ENCODE data around the gene NDUFAF8. TPM values are rescaled to one million over a fixed set of nuclear protein-coding genes. Genes with fewer than 3 reads are reported as not detected.
A peak's percentile ranks its signal among the peaks of the same experiment; 100 is the strongest.

Gene NDUFAF8
- total and polyA plus RNA-seq, 8 donors, result 14.5 to 185 (median 43.4) TPM; not detected in 1

DNA sequence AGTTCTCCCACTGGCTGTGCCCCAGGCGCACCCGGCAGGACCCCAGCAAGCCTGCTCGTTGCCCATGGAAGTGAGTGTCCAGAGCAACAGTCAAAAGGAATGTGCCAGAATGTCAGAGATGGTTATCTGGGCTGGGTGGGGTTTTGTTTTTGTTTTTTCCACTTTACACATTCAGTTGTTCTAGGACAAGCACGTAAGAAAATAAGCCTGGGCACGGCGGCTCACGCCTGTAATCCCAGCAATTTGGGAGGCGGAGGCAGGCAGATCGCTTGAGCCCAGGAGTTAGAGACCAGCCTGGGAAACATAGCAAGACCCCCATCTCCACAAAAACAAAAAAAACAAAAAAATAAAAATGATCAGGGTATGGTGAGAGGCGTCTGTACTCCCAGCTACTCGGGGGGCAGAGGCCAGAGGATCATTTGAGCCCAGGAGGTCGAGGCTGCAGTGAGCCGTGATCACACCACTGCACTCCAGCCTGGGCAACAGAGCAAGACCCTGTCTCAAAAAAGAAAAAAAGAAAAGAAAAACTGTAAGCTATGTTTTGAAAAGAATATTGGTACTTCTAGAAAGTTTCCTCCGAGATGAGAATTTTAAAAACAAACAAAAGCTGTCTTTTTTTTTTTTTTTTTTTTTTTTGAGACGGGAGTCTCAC, 8.3 kb downstream of the NDUFAF8 start:
- WGBS, 5 donors, result 89 to 91% (median 90%) methylated on average over 14 to 15 of the region's 15 CpGs
- H3K27ac ChIP-seq, result no peak overlapping the region
- intact Hi-C loops (cut with DNase I; ENCODE audit: low total_unique reads), result no loop called here
- DNase-seq, result no peak
- no peaks in the 10 kb centered on the region for H3K9me3 ChIP-seq
- H3K36me3 ChIP-seq, result peaks cover 27 to 65% (median 52%) of the 10 kb centered on the region in 4 donors
- no peak overlapping the region for H3K4me3 ChIP-seq
- no peaks in the 10 kb centered on the region for H3K4me1 ChIP-seq
- H3K27me3 ChIP-seq, result no peaks in the 10 kb centered on the region
- TF ChIP-seq POLR2AphosphoS5 (IDR thresholded peaks at IDR 0.05) (no peak), POLR2A (IDR thresholded peaks at IDR 0.05) (no peak), EP300 (IDR thresholded peaks at IDR 0.05) (no peak)
- TF ChIP-seq, protein P1, sequence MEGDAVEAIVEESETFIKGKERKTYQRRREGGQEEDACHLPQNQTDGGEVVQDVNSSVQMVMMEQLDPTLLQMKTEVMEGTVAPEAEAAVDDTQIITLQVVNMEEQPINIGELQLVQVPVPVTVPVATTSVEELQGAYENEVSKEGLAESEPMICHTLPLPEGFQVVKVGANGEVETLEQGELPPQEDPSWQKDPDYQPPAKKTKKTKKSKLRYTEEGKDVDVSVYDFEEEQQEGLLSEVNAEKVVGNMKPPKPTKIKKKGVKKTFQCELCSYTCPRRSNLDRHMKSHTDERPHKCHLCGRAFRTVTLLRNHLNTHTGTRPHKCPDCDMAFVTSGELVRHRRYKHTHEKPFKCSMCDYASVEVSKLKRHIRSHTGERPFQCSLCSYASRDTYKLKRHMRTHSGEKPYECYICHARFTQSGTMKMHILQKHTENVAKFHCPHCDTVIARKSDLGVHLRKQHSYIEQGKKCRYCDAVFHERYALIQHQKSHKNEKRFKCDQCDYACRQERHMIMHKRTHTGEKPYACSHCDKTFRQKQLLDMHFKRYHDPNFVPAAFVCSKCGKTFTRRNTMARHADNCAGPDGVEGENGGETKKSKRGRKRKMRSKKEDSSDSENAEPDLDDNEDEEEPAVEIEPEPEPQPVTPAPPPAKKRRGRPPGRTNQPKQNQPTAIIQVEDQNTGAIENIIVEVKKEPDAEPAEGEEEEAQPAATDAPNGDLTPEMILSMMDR (IDR thresholded peaks at IDR 0.05), result no peak

DNA sequence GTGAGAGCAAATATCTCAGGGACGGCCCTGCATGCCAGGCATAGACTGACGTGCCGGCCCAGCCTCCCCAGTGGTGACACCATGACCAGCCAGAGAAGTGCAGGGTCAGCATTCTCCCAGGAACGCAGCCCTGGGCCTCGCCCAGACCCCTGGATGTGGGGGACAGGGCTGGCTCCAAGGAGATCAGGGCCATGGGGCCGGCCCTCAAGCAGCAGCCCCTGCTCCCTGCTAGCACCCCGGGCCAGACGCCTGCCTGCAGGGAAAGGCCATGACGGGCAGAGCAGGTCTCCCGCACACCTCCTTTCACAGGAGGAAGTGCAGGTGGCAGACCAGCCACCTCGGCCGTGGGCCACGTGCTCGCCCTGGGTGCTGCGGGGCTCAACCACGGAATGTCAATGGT, 9.5 kb downstream of the NDUFAF8 start:
- Histone ChIP-seq H3K4me3 (no peak overlapping the region), H3K27me3 (no peaks in the 10 kb centered on the region), H3K27ac (no peak overlapping the region), H3K36me3 (peaks cover 30 to 71% (median 58%) of the 10 kb centered on the region in 4 donors), H3K9me3 (no peaks in the 10 kb centered on the region), H3K4me1 (peaks cover 0 to 4% (median 0%) of the 10 kb centered on the region in 4 donors)
- no peak for DNase-seq
- intact Hi-C loops (cut with DNase I; ENCODE audit: low total_unique reads), result no loop called here
- 78 to 89% (median 80%) methylated on average over 15 to 16 of the region's 16 CpGs for WGBS, 5 donors
- TF ChIP-seq EP300 (IDR thresholded peaks at IDR 0.05) (no peak), POLR2AphosphoS5 (IDR thresholded peaks at IDR 0.05) (no peak), POLR2A (IDR thresholded peaks at IDR 0.05) (no peak)
- TF ChIP-seq, protein P1 (IDR thresholded peaks at IDR 0.05), result no peak

DNA sequence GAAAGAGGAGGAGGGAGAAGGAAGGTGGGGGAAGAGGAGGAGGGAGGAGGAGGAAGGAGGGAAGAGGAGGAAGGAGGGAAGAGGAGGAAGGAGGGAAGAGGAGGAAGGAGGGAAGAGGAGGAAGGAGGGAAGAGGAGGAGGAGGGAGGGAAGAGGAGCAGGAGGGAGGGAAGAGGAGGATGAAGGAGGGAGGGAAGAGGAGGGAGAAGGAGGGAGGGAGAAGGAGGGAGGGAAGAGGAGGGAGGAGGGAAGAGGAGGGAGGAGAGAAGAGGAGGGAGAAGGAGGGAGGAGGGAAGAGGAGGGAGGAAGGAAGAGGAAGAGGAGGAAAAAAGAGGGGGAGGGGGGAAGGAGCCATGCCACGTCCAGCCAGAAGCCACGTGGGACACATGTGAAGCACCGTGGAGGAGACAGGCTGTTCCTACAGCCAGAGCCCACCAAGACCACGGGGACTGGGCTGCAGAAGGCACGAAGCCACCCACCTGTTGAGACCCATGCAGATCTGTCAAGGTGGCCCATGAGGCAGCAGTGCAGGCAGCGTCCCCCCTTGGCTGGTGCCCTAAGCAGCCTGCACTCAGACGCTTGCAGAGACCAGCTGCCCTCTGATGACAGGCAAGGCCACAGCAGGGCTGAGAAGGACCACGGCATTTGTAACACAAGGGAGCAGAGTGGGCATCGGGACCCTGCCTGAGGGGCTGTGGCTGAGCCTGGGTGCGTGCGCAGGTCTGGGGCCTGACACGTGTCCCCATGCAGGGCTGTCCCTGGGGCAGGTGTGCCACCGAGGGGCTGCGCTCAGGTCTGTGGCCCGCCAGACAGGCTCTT, 10.3 kb downstream of the NDUFAF8 start:
- Histone ChIP-seq H3K4me3 (no peak overlapping the region), H3K4me1 (peaks cover 0 to 5% (median 2%) of the 10 kb centered on the region in 4 donors), H3K36me3 (peaks cover 30 to 71% (median 58%) of the 10 kb centered on the region in 4 donors), H3K27ac (no peak overlapping the region), H3K9me3 (no peaks in the 10 kb centered on the region), H3K27me3 (no peaks in the 10 kb centered on the region)
- TF ChIP-seq POLR2AphosphoS5 (IDR thresholded peaks at IDR 0.05), result no peak
- TF ChIP-seq EP300 (IDR thresholded peaks at IDR 0.05), result no peak
- TF ChIP-seq, protein P1 (IDR thresholded peaks at IDR 0.05), result no peak
- TF ChIP-seq POLR2A (IDR thresholded peaks at IDR 0.05), result no peak
- intact Hi-C loops (cut with DNase I; ENCODE audit: low total_unique reads), result no loop called here
- DNase-seq, result peak in 1 of 2 donors; percentile 62
- WGBS, 5 donors, result 88 to 95% (median 94%) methylated on average over 8 to 15 of the region's 15 CpGs

DNA sequence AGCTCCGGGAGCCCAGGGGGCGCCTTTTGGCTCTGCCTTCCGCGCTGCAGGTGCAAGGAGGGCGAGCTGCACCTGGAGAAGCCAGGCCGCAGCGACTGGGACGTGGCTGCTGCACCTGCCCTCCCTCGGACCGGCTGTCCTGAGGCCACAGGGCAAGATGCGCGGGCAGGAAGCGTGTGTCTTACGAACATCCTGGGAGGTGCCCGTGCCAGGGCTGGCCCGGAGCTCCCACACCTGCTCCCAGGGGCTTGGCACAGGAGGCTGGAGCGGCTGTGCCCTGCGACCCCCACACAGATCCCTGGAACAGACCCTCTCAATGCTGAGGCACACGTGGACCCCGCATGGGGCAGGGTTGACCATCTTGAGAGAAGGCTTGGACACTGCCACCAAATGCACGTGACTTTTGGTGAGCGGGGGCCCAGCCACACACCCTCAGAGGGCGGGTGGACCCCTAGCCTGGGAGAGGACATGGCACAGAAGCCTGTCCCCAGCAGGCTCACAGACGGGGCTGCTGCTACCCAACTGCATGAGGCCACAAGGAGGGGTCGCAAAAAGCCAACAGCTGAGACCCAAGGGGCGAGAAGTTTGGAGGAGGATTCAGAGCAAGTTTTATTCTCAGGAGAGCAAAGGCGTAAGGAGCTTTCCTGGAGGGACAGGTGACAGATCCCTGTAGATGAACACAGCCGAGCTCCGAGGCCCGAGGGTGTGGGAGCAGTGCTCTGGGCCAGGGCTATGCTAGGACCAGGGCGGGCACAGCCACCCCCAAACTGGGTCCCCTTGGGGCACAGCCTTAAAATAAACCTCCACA, 11.4 kb downstream of the NDUFAF8 start:
- intact Hi-C loops (cut with DNase I; ENCODE audit: low total_unique reads), result no loop called here
- Histone ChIP-seq H3K27me3 (no peaks in the 10 kb centered on the region), H3K9me3 (no peaks in the 10 kb centered on the region), H3K36me3 (peaks cover 30 to 64% (median 55%) of the 10 kb centered on the region in 4 donors), H3K4me3 (no peak overlapping the region), H3K27ac (no peak overlapping the region), H3K4me1 (peaks cover 5 to 16% (median 13%) of the 10 kb centered on the region in 4 donors)
- DNase-seq, result no peak
- WGBS, 5 donors, result 85 to 94% (median 93%) methylated on average over 16 to 31 of the region's 31 CpGs
- TF ChIP-seq EP300 (IDR thresholded peaks at IDR 0.05), result no peak
- TF ChIP-seq POLR2A (IDR thresholded peaks at IDR 0.05), result no peak
- TF ChIP-seq POLR2AphosphoS5 (IDR thresholded peaks at IDR 0.05), result no peak
- TF ChIP-seq, protein P1 (IDR thresholded peaks at IDR 0.05), result no peak
